Measurements from ENCODE around the gene LSM14A.

Gene LSM14A

DNA sequence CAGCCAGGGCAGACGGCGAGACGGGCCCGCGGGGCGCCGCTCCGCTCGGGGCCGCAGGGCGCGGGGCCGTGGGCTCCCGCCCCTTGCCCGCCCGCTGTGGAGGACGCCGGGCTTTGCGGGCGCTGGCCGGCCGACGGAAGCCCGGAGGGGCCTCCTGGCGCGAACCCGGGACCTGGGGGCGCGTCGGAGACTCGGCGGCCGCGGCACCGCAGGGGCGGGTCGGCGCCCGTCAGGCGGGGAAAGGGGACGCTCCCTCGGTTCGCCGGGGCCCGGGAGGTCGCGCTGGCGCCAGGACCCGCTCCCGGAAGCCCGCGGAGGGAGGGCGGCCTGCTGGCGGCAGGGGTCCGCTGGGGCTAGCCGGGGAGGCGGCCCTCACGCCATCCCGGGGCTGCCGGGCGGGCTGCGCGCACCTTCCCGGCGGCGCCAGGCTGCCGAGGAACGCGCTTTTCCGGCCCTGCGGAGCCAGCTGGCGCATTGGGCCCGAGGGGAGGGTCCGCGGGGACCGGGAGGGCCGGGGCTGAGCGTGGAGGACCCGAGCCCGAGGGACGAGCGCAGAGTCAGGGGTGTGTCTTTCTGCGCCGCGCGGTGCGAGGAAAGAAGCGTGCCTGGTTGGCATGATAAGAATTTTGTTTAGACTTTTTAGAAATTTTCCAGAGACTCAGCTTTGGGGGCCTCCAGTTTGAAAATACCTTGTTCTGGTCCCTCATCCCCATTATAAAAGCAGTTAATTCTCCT lies 82.6 kb downstream of the LSM14A start:
- DNase-seq (ENCODE audit: low read depth in 2 of 2): peak; percentile 10 to 11

DNA sequence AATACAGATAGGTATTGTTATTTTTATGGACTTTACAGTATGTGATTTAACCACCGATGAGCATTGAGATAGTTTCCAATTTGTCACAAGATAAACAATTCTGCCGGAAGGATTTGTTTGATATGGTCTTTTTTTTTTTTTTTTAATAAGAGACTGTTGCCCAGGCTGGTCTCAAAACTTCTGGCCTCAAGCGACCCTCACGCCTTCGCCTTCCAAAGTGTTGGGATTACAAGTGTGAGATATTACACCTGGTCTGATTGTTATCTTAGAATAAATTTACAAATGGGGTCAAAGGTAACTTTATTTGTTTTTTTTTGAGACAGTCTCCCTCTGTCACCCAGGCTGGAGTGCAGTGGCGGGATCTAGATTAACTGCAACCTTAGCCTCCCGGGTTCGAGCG lies 83.2 kb downstream of the LSM14A start:
- no peak for DNase-seq (ENCODE audit: low read depth in 2 of 2)

DNA sequence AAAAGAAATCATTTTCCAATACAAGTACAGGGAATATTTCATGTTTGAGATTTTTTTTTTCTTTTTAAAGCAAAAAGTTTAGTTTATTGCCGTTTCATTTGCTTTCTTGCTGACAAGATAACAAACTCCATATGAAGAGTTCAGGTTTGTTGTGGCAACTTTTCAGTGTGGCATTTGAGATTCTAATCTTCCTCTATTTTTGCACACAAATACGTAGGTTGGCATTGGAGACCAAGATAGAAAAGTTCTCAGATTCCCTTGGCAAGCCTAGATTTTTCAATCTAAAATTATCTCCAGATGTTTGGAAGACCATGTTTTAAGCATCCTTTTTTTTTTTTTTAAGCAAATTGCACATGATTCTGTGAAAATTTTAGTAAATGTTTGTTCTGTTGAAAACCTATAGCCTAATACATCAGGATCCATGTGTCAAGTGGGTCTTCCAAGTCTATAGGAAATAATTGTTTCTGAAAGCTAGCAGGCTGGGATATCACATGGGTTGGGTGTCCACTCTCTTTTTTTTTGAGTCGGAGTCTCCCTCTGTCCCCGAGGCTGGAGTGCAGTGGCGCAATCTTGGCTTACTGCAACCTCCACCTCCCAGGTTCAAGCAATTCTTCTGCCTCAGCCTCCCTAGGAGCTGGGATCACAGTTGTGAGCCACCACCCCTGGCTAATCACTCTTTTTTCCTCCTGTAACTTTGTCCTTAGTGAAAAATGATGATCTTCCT lies 84.7 kb downstream of the LSM14A start:
- DNase-seq (ENCODE audit: low read depth in 2 of 2): no peak

DNA sequence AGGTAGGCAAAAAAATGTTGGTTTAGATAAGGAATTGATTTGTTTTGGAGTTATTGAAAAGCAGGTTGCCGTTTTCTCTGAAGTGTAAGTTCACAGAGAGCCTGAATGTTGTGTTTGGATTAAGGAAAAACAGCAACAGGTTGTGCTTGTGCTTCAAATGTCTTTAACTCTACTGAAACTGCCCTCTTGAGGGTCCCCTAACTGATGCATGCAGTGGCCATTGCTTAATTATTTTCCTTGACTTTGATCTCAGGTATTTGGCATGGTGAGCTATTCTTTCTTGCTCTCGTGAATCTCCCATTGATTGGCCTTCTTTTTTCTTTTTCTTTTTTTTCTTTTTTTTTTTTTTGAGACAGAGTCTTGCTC lies 85.2 kb downstream of the LSM14A start:
- no peak for DNase-seq (ENCODE audit: low read depth in 2 of 2)

DNA sequence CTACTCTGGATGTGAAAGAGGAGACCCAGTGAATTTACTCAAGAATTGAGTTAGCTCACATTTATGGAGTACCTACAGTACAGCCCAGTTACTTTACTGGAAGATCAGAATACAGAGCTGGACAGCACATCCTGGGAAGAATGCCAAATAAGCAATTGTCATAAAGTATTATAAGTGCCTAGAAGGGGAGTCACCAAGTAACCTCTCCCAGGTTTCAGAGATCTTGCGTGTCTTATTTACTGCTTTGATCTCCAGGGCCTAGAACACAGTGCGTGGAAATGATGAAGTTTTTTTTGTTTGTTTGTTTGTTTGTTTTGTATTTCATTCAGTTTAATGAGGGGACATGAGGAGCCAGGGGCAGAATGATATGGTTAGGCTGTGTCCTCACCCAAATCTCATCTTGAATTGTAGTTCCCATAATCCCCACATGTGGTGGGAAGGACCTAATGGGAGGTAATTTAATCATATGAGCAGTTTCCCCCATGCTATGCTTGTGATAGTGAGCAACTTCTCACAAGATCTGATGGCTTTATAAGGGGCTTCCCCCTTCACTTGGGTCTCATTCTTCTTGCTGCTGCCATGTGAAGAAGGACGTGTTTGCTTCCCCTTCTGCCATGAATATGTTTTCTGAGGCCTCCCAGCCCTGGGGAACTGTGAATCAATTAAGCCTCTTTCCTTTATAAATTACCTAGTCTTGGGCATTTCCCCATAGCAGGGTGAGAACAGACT lies 87.2 kb downstream of the LSM14A start:
- DNase-seq (ENCODE audit: low read depth in 2 of 2): no peak

DNA sequence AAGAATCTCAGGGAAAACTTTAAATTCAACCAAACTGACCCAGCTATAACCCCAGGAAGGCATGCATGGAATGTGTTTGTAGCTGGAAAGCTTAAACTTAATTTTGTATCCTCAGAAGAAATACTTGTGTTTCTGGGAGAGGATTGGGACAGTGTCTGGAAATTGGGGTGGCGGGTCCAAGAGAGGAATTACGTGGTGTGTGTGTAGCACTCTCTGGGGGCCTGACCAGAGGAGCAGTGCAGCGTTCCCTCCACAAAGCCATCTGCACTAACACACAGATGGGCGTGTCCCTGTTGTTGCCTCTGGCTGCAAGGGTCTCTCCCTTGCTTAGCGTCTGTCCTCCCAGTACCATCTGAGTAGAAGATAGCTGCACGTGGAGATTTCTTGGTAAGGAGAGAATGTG lies 88.5 kb downstream of the LSM14A start:
- no peak for DNase-seq (ENCODE audit: low read depth in 2 of 2)

DNA sequence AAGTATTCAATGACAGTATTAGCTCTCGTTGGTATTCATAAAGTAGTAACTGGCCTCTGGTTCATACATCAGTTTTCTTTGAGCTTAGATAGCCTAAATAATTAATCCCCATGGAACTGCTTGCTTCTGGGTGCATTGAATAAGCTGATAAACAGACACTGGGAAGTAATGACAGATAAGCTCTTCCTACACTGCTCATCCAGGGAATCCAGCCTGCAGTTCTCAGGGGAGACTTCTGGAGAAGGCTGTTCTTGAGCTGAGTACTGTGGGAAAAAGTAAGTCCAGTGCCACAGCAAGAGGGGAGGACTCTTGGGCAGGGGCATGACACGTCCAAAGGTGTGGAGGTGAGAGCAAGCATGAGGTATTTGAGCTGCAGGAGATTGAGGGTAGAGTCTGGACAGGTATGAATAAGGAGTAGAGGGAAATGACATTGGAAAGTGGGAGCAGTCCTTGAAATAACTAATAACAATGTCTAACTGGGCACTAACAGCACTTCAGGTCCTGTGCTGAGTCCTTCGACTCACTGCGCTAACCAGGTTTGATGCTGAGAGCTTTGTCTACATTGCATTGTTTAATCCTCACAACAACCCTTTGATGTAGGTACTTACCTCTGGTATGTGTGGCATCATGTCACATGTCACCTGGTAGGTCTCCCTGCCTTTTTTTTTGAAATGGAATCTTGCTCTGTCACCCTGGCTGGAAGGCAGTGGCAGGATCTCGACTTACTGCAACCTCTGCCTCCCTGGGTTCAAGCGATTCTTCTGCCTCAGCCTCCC lies 89.2 kb downstream of the LSM14A start:
- no peak for DNase-seq (ENCODE audit: low read depth in 2 of 2)

DNA sequence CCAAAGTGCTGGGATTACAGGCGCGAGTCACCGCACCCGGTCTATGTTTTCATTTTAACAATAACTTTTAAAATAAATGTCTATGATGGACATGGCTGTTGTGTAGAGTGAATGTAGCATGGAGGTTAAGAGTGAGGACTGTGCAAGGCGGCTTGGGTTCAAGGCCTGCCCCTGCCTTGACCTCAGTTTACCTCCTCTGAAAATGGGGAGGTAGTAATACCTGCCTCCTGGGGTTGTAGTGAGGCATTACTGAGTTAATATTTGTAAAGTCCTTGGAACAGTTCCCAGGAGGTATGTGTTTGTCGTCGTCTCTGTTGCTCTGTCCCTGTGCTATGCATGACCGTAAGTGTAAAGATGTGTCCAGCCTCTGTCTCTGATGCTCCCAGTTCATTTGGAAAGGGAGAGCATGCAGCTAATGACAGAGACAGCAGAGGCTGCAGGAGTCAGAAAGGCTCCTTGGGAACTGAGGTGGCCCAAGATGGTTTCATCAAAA lies 91.5 kb downstream of the LSM14A start:
- no peak for DNase-seq (ENCODE audit: low read depth in 2 of 2)

DNA sequence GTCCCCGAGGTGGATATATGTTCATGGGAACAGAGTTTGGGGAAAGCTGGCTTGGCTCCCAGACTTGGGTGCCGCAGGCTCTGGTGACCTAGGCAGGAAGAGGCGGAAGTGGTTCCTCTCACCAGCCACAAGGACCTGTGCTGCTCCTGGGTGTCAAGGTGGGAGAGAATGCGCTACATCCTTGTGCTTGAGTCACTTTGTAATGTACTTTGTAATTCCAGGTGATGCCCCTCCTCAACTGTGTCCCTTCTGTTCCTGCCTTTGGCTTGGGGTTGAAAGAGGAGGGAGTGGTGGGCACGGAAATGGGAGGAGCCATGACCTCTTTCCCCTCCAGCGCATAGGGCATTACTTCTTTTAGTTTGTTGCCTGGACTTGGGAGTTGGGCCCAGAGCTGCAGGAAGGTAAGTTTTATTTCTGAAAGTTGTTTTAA lies 92.9 kb downstream of the LSM14A start:
- no peak for DNase-seq (ENCODE audit: low read depth in 2 of 2)

DNA sequence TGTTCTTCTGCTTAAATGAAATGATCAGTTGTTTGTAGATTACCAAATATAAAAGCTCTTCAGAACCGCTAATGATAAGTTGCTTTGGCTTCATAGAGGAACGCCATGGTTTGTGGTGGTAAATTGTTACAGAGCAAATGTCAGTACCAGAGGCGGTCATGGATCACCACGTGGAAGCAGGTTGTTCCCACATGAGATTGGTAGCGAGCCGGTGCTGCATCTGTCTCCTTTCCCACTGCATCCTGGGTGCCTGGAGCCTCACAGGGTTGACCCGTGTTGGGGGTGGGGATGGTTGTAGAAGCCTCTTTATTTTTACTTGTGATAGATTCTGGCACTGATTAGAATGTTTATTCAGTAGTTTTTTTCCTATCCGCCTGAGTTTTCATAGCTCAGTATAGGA lies 96.8 kb downstream of the LSM14A start:
- no peak for DNase-seq (ENCODE audit: low read depth in 2 of 2)

DNA sequence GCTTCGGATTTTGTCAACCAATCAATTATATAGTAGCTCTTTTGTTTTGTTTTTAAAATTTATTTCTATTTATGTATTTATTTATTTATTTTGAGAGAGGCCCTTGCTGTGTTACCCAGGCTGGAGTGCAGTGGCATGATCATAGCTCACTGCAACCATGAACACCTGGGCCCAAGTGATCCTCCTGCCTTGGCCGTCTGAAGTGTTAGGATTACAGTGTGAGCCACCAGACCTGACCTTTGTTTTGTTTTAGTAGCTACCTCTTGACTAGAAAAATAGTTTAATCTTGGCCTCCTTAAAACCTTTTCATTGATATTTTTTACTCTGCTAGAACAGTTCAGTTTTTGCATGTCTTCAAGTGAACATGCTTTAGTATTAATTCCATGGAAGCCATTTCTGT lies 97.2 kb downstream of the LSM14A start:
- DNase-seq (ENCODE audit: low read depth in 2 of 2): no peak

DNA sequence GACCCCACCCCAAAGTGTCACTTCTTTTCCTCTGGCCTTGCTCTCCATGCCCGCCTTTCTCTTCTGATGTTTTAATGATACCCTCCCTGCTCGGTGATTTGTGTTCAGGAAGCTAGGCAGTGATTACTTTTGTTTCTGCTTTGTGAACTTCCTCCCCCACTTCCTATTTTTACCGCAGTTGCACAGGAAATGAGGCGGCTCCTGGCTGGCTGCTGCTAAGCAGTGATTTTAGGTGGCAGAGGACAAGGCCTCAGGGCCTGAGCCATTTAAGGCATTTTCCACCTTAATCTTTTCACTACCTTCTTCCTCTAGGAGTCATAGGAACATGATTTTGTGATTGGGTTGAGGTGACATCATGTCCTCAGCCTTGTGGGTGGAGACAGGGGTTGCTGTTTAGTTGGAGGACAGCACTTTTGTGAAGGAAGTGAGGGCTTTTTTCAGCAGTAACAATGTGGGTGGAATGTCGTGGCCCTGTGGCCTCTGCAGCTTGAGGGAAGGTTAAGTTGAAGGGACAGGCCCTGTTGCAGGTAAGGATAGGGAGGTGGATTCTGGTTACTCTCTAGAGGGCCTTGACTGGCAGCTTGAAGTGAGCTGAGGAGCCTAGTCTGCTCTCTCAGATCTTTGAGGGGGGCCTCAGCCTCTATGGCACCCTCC lies 97.8 kb downstream of the LSM14A start:
- peak; percentile 30 to 36 for DNase-seq (ENCODE audit: low read depth in 2 of 2)

DNA sequence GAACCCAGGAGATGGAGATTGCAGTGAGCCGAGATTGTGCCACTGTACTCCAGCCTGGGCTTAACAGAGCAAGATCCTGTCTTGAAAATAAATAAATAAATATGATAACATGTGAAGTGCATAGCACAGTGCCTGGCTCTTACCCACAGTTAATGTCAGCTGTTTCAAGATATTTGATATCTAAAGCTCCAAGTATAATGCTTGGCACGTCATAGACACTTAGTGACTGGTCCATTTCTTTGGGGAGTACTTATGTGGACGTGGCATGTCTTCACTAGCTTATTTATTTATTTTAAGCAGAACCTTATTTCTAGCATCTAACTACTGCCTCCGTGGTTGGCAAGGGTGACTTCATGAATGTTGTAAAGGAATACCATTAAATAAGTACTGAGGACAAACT lies 100.8 kb downstream of the LSM14A start:
- no peak for DNase-seq (ENCODE audit: low read depth in 2 of 2)

DNA sequence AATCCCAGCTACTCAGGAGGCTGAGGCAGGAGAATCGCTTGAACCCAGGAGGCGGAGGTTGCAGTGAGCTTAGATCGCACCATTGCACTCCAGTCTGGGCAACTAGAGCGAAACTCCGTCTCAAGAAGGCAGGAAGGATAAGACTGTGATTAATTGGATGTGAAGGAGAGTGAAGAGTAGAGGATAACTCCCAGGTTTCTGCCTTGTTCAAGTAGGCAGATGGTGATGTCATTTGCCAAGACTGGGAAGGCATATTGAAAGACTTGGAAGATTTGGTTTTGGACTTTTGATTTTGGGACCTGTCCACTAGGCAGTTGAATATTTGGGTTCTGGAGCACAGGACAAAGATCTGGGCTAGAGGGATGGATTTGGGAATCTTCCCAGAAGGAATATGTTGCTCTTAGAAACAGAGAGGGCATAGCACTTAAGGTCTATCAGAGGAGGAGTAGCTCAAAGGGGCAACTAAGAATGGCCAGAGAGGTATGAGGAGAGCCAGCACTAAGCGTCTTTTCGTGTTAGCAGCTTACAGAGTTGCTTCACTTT lies 102.1 kb downstream of the LSM14A start:
- DNase-seq (ENCODE audit: low read depth in 2 of 2): no peak

DNA sequence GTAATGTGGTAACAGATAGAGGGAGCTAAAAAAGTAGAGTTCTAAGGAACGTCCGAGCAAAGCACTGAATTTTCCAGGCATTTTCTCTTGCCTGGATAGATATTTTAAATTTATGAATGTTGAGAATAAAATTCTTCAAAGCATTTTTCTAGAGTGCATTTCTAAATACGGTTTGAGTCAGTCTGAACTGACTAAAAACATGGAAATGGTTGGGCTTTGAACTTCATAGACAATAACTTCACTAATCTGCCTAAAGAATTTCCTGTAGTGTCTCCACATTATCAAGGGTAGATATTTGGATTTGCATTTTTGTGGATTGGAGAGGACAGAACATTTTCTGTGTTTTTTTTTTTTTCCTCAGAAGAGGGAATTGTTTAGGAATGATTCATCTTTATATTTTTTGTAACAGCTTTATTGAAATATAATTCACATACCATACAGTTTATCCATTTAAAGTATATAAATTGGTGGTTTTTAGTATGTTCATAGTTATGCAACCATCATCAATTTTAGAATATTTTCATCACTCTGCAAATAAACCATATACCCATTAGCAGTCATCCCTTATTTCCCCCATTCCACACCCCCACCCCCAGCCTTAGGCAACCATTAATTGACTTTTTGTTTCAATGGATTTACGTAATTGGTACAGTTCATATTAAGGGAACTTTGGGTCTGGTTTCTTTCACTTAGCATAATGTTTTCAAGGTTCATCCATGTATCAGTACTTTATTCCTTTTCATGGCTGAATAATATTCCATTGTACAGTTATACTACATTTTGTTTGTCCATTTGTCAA lies 102.7 kb downstream of the LSM14A start:
- DNase-seq (ENCODE audit: low read depth in 2 of 2): no peak

DNA sequence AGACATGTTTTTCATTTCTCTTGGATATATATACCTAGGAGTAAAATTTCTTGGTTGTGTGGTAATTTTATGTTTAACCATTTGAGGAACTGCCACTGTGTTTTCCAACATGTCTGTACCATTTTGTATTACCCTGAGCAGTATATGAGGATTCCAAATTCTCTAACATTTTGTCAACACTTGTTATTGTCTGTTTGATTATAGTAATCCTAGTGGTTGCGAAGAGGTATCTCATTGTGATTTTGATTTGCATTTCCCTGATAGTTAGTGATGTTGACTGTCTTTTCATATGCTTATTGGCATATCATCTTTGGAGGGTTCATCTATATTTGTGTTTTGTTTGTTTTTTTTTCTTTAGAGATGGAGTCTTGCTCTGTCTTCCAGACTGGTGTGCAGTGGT lies 103.4 kb downstream of the LSM14A start:
- DNase-seq (ENCODE audit: low read depth in 2 of 2): no peak

DNA sequence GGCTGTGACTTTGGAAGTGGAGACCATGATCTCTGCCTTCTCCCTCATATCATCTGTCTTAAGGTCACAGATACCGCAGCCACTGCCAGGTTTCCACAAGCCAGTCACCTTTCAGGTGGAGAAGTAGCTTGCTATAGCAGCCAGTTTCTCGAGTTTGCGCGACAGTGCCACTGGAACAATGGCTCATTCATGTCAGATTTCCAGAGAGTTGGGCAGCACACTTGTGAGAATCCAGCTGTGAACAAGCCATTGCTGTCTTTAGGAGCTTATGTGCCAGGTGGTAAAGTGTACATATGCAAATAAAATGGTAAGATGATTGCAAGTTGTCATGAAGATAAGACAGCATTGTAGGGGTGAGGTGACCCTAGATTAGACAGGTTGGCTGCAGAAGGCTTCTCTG lies 104.3 kb downstream of the LSM14A start:
- DNase-seq (ENCODE audit: low read depth in 2 of 2): no peak

DNA sequence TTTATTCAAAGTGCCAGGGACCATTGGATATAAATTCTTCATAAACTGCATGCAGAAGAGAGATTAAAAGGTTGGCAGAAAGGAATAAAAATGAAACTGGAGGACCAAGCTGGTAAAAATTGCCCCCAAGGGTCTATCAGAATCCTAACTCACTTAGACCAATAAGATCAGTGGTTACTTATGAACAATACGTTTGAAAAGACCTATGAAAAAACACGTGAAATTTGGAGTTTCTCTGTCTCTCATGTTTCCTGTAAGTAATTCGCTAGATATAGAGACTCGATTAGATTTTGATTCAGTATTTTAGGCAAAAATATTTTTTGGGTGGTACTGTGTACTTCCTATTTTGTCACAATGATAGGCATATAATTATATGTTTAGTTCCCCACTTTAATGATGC lies 104.9 kb downstream of the LSM14A start:
- DNase-seq (ENCODE audit: low read depth in 2 of 2): no peak

DNA sequence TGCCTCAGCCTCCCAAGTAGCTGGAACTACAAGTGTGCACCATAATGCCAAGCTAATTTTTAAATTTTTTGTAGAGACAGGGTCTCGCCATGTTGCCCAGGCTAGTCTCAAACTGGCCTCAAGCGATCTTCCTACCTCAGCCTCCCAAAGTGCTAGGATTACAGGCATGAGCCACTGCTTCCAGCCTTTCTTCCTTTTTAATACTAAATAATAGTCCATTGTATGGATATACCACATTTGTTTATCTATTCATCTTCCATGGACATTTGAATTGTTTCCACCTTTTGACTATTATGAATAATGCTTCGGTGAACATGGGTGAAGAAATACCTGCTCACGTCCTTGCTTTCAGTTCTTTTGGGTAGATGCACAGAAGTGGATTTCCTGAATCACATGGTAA lies 106.5 kb downstream of the LSM14A start:
- no peak for DNase-seq (ENCODE audit: low read depth in 2 of 2)
